NCI-H446 treated with DMSO at 0.1 percent for 48 hours (cell line): Measurements from ENCODE around the gene FCGR3A.
"Not testable (repeated sequence)": the region's sequence is repeated elsewhere in the genome, so short reads cannot be mapped to it uniquely, and the experiment has no call there.

Experiments
- DNase-seq: peaks from one replicate; lab custom pipeline; 2025; lab: John Stamatoyannopoulos, UW

The FCGR3A gene

GRCh38 chr1:161549652-161550051 lies at the start of gene FCGR3A:
TSS of gene FCGR3A (minus strand) at chr1:161549818. CDS start at chr1:161549736, 82 bp downstream.
- DNase-seq: no peak

DNA sequence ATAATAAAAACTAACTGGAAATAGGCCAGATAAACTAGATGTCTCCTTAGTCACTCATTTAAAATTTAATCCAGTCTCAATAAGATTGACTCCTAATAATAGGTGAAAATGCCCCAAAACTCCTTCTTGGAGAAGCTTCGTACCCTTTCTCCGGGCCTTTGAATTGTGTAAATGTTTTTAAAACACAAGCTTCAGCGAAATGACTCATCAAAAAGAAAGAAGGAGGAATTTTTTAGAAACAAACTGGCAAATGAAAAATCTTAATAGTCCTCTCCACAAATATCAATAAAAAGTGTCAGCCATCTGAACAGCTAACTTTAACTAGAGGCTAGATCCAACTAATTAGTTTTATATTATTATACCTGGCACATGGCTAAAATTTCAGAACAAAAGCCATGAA lies 47.5 kb upstream of the FCGR3A start:
- DNase-seq: not testable (repeated sequence)

GRCh38 chr1:161595583-161595982 lies 46.0 kb upstream of the FCGR3A start:
- DNase-seq: not testable (repeated sequence)

DNA sequence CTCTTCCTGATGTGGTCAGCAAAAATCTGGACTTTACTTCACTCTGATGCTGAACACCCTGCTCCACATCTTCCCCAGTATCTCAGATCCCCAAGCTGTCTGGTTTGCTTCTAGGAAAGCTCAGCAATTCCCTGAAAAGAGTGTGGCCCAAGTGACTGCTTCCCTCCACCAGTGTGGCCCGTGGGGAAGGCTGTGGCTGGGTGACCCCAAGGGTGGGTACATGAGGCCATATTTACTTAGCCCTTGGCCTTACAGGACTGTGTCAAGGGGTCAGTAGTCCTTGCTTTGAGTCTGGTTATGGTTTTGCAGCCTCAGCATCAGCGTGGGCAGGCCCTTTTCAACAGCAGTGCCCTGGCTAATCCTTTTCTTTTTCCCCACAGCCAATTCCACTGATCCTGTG lies 45.6 kb upstream of the FCGR3A start:
- not testable (repeated sequence) for DNase-seq

DNA sequence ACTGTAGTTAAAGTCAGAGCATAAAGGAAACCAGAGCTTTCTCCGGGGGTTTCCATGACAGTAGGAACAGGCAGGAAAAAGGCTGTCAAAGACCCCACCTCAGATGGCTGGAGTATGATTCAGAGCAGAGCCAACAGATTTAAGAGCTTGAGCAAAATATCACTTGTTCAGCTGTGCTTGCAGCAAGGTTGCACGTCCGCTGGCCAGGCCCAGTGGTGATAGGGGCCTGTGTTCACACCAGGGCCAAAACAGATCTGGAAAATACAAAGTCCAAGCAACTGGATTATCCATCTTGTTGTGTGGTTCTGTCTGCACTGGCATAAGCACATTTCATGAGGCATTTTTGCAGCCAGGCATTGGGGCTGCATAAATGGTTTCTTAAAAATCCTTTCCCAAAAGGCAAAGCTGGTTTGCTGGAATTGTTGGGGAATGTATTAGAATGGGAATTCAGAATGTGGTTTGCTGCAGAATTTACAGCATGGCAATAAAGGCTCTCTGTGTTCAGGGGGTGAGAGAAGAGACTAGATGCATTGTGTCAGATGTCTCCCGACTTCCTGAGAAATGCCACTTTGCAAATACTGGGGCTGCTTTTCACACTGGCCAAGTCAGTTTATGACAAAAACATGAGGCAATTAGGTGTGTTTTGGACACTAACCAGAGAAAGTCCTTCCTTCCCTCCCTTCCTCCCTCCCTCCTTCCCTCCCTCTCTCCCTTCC lies 44.8 kb upstream of the FCGR3A start:
- DNase-seq: not testable (repeated sequence)

DNA sequence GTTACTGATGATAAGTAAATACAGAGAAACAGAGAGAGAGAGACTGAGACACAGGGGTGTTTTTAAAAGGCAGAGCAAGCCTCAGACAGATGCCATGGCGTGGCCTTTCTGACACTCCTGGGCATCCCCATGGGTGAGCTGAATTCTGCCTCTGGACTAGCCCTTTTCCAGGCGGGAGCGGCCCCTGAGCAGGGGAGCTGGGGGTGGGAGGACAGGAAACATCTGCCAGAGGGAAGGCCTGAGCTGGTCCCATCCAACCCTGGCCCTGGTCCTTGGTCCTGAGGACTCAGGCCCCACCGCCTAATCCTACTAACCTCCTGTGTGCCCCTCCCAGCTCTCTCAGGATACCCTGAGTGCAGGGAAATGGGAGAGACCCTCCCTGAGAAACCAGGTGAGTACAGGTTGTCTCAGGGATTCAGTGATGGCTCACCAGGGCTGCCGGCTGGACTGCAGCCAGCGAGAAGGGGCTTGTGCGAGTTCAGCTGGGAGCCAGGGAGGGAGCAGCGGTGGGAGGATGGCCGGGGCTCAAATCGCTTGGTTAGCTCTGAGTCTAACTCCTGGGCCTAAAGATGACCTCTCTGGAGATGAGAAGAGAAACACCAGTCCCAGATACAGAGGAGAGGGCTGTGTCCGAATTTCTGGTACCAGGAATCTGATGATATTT lies 43.6 kb upstream of the FCGR3A start:
- not testable (repeated sequence) for DNase-seq

DNA sequence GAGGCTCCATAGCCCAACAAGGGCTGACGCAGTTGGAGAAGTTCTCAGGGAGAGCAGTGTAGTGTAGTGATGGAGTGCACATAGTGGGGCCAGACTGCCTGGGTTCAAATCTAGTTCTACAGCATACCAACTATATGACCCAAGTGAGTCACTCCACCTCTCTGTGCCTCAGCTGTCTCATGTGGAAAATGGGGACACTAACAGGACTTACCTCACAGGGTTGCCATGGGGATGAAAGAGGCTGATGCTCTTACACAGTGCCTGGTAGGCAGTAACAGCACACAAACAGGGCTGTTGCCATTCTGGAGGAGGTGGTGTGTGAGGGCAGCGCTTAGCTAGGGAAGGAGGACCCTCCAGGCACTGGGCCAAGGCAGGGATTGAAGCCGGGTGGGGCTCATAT lies 43.0 kb upstream of the FCGR3A start:
- not testable (repeated sequence) for DNase-seq

DNA sequence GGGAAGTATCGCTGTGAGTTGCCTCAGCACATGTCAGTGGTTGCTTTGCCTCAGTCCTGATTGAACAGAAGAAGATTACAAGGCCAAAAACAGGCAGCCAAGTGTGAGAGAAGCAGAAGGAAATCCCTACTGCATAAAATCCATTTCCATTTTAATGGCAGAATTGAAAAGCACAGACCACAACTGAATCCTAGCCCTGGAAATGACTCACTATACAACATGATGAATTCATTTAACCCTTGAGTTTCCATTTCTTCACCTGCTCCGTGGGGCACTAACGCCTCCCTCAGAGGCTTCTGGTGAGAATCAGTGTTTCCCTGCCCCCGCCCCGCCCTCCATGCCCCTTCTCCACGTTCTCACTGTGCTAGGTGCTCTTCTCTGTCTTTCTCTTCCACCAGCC lies 40.3 kb upstream of the FCGR3A start:
- DNase-seq: not testable (repeated sequence)

- DNase-seq: not testable (repeated sequence)
Measured at GRCh38 chr1:161589365-161589764, 39.7 kb upstream of the FCGR3A start.

- DNase-seq: not testable (repeated sequence)
Measured at GRCh38 chr1:161588596-161588995, 39.0 kb upstream of the FCGR3A start.

- not testable (repeated sequence) for DNase-seq
Measured at GRCh38 chr1:161582882-161583281, 33.3 kb upstream of the FCGR3A start.

GRCh38 chr1:161580879-161581537 lies 31.4 kb upstream of the FCGR3A start:
- not testable (repeated sequence) for DNase-seq

DNA sequence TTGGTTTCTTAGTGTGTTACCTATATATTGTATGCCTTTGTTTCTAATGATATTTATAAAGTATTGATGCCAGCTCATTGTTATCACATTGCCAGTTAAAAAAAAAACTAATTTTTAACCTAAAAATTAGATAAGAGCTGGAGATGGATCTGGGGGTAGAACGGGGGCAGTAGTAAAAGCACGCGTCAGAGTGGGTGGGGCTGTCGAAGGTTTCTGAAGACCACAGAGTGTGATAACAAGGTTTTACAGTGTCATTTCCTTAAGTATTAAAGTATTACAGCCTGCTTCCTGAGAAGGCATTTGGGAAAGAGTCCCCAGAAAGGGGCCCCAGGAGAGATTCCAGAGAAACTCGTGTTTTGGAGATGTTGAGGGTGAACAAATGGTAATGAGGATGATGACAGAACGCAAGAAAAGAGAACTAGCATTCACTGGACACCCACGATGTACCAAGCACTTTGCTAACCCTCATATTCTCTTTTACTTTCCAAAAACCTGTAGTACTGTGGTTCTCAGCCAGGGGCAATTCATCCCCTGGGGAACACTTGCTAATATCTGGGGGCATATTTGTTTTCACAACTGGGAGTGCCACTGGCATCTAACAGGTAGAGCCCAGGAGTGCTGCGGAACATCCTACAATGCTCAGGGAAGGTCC lies 30.4 kb upstream of the FCGR3A start:
- not testable (repeated sequence) for DNase-seq

- DNase-seq: not testable (repeated sequence)
Measured at GRCh38 chr1:161576676-161577075, 27.1 kb upstream of the FCGR3A start.

GRCh38 chr1:161571703-161572102 lies 22.1 kb upstream of the FCGR3A start:
- DNase-seq: not testable (repeated sequence)

GRCh38 chr1:161566602-161566960 lies 17.0 kb upstream of the FCGR3A start:
- not testable (repeated sequence) for DNase-seq

GRCh38 chr1:161563522-161563921 lies 13.9 kb upstream of the FCGR3A start:
- not testable (repeated sequence) for DNase-seq

DNA sequence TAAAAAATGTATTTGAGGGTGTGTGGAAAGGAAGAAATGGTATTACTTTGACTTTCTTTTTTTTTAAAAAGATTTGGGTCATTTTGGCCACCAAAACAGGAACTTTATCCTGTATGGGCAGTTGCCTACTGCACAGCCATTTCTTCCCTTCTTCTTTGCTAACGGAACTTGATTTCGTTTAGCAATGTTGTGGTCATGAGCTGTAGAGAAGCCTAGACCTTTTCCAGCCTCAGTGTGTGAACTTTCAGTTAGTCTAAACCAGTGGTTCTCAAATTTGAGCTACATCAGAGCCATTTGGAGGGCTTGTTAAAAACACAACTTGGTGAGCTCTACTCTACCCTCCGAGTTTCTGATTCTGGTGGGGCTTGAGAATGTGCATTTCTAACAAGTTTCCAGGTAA lies 12.8 kb upstream of the FCGR3A start:
- DNase-seq: not testable (repeated sequence)

DNA sequence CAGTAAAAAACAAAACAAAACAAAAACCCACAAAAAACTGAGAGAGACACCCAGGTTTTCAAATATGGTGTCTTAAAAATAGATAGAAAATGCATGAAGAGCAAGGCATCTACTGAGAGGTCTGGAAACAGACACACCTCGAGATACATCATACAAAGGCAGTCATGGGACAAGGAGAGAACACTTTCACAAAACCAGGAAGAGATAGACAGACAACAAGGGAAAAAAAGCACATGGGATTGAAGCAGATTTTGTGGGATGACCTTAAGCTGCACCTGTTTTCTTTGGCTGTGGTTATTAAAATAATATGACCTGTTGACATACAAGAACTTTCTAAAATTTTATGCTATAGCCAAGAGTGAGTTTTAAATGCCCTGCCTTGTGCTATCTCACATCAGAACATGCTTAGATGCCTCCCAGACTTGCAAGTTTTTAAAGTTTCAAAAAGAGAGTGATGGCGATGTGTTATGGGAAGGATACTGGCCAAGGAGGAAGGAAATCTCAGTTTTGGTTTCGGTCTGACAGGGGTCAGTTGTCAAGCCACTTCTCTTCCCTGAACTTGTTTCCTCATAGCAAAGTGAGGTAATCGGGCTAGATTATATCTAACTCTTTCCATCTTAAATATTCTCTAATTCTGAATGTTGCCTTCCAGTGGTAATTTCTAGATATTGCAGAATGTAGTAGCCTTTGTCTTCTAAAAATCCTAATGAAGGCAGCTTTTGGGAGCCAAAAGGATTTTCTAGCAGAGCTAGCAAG lies 11.5 kb upstream of the FCGR3A start:
- DNase-seq: not testable (repeated sequence)

- DNase-seq: not testable (repeated sequence)
Measured at GRCh38 chr1:161557506-161558450, 8.2 kb upstream of the FCGR3A start.
